NCI-H2171 (cell line): ENCODE results near the gene RHBDD2.

Source experiments
- DNase-seq: peaks from one replicate; lab custom pipeline; 2025; lab: John Stamatoyannopoulos, UW

The RHBDD2 gene

DNA sequence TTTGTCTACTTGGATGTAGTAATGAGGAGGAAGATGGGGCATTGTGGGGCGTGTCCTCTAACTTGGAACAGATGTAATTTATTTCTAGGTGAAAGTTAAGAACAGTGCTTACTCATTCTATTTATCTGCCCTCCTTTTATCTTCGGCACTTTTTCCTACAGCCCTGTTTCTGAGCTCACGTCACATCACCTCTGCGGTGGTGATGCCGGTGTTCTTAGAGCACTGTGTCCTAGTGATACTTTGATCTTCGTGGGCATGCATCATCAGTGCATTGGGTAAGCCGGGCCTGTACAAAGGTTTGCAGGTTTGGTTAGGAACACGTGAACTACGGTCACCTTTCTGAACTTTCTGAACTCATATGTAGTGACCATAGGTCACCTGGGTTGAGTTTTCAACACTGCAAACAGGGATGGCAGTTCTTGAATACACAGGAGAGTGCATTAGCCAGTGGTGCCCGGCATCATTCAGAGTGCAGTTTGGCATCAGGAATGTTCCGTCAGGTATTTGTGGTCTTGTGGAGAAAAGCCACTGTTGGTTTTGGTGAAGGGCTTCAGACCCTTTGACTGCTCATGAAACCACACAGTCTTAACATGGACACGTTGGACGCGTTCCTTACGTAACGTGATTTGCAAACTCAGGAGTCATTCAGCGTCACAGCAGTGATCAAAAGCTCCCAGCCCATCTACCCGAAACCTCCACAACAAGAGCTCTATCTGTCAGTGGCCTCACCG is 41.8 kb downstream of the RHBDD2 start:
- DNase-seq: no peak

DNA sequence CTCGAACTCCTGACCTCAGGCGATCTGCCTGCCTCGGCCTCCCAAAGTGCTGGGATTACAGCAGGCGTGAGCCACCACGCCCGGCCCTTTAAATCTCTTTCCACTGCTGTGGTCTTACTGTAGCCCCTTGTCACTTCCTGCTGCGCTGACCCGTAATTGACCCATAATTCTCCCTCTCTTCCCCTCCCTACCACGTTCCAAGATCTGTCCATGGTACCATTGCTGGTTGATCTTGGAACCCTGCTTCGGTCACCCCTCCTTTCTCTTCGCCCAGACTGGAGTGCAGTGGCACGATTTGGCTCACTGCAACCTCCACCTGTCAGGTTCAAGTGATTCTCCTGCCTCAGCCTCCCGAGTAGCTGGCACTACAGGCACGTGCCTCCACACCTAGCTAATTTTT is 42.6 kb downstream of the RHBDD2 start:
- no peak for DNase-seq

GRCh38 chr7:75922966-75923603 is 44.3 kb downstream of the RHBDD2 start:
- DNase-seq: no peak

GRCh38 chr7:75924256-75924655 is 45.4 kb downstream of the RHBDD2 start:
- DNase-seq: no peak

- DNase-seq: no peak
These were observed 46.1 kb downstream of the RHBDD2 start for GRCh38 chr7:75924889-75925288.

DNA sequence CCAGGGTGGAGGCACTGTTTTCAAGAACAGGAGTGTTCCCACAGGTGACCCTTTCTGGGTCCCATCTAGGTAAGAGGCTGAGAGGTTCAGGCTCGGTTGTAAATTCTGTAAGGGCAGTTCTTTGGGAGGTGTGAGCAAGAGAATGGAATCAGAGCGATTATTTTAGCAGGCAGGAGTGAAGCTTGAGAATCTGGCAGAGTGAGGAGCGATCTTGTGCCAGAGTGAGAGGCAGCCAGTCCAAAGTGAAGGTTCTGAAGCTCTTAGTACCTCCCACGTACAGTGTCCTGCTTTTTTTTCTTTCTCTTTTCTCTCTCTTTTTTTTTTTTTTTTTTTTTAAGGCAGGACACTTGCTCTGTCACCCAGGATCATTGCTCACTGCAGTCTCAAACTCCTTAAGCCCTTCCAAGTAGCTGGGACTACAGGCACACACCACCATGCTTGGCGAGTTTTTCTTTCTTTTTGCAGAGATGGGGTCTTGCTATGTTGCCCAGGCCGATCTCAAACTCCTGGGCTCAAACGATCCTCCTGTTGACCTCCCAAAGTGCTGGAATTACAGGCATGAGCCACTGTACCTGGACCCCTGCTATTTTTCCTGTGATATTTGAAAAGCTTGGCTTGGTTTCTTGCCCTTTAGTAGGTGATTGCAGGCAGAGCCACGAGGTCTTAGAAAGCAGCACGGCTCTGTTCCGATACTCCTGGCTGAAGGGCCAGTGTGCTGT is 47.0 kb downstream of the RHBDD2 start:
- no peak for DNase-seq

GRCh38 chr7:75928568-75928914 is 49.7 kb downstream of the RHBDD2 start:
- DNase-seq: no peak

- DNase-seq: peak; percentile 94
These were observed 52.8 kb downstream of the RHBDD2 start for GRCh38 chr7:75931680-75932079.

- no peak for DNase-seq
These were observed 59.3 kb downstream of the RHBDD2 start for GRCh38 chr7:75937958-75938786.
